Measurements from ENCODE around the gene TAF8. TPM values are rescaled to one million over a fixed set of nuclear protein-coding genes. Genes with fewer than 3 reads are reported as not detected.

The TAF8 gene
- total RNA-seq, 1 donor from 2014 or later, result 55.7 TPM

DNA sequence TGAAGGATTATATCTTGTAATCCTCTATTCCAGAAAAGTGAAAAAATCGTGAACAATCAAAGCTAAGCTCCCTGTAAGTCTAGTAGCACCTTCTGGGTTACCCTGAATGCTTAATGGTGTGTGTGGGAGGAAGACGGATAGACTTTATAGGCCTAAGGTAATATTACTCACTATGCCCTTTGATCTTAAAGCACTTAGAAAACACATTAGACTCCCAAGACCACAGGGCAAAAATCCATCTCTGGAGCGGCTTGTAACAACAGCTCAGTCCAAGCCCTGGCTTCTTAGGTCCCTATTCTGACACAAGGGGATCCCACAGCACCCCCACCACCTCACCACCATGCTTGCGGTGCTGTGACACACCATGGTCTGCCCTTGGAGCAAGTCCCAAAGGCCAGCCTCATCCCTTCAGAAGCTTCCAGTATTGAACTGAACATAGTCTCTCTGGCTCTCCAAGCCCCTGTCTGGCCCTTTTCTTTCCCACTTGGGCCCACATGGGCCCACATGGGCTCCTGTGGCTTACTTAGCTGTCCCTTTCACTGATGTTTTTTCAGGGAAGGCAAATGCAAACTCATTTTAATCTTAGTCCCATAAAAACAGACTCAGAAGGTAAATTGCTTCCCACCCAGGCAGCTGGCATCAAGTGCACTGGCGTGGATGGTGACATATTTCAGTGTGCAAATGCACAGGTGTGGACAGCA lies 63.8 kb downstream of the TAF8 start:
- no peak for ATAC-seq (ENCODE audit: low read depth)
- intact Hi-C loops (cut with micrococcal nuclease), result no loop called here
- ChIA-PET POLR2A (no interaction called here), CTCF (no interaction called here)
- TF ChIP-seq, protein P1, sequence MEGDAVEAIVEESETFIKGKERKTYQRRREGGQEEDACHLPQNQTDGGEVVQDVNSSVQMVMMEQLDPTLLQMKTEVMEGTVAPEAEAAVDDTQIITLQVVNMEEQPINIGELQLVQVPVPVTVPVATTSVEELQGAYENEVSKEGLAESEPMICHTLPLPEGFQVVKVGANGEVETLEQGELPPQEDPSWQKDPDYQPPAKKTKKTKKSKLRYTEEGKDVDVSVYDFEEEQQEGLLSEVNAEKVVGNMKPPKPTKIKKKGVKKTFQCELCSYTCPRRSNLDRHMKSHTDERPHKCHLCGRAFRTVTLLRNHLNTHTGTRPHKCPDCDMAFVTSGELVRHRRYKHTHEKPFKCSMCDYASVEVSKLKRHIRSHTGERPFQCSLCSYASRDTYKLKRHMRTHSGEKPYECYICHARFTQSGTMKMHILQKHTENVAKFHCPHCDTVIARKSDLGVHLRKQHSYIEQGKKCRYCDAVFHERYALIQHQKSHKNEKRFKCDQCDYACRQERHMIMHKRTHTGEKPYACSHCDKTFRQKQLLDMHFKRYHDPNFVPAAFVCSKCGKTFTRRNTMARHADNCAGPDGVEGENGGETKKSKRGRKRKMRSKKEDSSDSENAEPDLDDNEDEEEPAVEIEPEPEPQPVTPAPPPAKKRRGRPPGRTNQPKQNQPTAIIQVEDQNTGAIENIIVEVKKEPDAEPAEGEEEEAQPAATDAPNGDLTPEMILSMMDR (IDR thresholded peaks at IDR 0.05), result no peak
- Mint-ChIP-seq H3K27me3 (peaks cover 23% of the 10 kb centered on the region), H3K36me3 (ENCODE audit: low read depth) (no peaks in the 10 kb centered on the region), H3K27ac (no peak overlapping the region), H3K4me1 (no peaks in the 10 kb centered on the region), H3K4me3 (no peak overlapping the region), H3K9me3 (no peaks in the 10 kb centered on the region)
- no peak for DNase-seq

DNA sequence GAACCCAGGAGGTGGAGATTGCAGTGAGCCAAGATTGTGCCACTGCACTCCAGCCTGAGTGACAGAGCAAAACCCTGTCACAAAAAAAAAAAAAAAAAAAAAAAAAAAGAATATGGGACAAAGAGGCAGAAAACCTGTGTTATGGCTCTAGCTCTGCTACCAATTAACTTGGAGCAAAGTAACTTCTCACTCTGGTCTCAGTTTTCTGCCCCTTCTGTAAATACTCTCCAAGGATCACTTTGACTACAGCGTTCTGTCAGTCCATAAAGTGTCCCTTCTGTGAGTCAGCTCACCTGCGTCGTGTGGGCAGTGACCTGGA lies 67.5 kb downstream of the TAF8 start:
- intact Hi-C loops (cut with micrococcal nuclease), result no loop called here
- Mint-ChIP-seq H3K27me3 (peaks cover 16% of the 10 kb centered on the region), H3K4me1 (no peaks in the 10 kb centered on the region), H3K36me3 (ENCODE audit: low read depth) (no peaks in the 10 kb centered on the region), H3K27ac (no peak overlapping the region), H3K9me3 (no peaks in the 10 kb centered on the region), H3K4me3 (no peak overlapping the region)
- DNase-seq (no peak), ATAC-seq (ENCODE audit: low read depth) (no peak)
- TF ChIP-seq, protein P1 (IDR thresholded peaks at IDR 0.05), result no peak
- ChIA-PET CTCF (interaction anchor here (1.4 kb wide), 1 partner anchor 14 kb away, joined by 3 read pairs; no protein-coding TSS in a partner anchor), POLR2A (interaction anchor here (0.6 kb wide), 2 partner anchors 245 to 1030 kb away, joined by 3 to 4 read pairs; no protein-coding TSS in a partner anchor)

DNA sequence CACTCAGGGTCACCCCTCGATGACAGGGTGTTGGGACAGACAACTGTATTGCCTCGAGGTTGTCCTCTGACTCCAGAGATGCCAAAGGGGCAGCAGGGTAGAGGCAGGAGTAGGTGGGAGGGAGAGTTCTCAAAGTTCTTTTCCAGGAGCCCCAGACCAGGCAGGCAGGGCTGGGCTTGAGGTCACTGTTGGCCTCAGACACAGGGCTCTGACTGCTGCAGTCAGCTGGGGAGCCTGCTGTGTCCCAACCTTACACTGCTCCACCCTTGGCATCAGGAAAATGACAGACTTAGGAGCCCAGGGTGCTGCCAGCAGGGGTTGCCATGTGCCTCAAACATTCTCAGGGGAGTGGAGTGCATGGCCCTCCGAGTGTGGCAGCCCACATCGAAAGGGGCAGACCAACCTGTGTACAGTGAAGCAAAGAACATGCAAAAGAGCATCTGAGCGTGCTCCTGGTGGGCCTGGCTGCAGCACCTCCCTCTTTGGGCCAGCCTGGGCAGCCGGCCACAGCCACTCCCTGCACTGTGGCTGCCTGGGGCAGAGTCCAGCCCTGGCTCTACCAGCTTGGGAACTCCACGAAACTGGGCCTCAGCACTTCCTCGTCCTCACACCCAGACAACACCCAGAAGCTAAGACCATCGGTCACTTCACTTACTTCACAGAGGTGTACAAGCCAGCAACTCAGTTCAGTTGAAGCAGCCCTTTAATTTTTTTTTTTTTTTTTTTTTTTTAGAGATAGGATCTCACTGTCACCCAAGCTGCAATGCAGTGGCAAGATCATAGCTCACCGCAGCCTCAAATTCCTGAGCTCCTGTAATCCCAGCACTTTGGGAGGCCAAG lies 68.1 kb downstream of the TAF8 start:
- Mint-ChIP-seq H3K36me3 (ENCODE audit: low read depth) (no peaks in the 10 kb centered on the region), H3K9me3 (no peaks in the 10 kb centered on the region), H3K4me3 (no peak overlapping the region), H3K27me3 (peaks cover 13% of the 10 kb centered on the region), H3K27ac (no peak overlapping the region), H3K4me1 (no peaks in the 10 kb centered on the region)
- intact Hi-C loops (cut with micrococcal nuclease), result no loop called here
- ChIA-PET POLR2A (interaction anchor here (0.6 to 0.7 kb wide), 5 partner anchors 11 to 1029 kb away, joined by 3 to 6 read pairs (median 4); no protein-coding TSS in a partner anchor), CTCF (interaction anchor here (0.6 kb wide), 1 partner anchor 761 kb away, joined by 3 read pairs; the partner anchor contains the start of gene RPL7L1)
- DNase-seq (no peak), ATAC-seq (ENCODE audit: low read depth) (no peak)
- TF ChIP-seq, protein P1 (IDR thresholded peaks at IDR 0.05), result no peak

DNA sequence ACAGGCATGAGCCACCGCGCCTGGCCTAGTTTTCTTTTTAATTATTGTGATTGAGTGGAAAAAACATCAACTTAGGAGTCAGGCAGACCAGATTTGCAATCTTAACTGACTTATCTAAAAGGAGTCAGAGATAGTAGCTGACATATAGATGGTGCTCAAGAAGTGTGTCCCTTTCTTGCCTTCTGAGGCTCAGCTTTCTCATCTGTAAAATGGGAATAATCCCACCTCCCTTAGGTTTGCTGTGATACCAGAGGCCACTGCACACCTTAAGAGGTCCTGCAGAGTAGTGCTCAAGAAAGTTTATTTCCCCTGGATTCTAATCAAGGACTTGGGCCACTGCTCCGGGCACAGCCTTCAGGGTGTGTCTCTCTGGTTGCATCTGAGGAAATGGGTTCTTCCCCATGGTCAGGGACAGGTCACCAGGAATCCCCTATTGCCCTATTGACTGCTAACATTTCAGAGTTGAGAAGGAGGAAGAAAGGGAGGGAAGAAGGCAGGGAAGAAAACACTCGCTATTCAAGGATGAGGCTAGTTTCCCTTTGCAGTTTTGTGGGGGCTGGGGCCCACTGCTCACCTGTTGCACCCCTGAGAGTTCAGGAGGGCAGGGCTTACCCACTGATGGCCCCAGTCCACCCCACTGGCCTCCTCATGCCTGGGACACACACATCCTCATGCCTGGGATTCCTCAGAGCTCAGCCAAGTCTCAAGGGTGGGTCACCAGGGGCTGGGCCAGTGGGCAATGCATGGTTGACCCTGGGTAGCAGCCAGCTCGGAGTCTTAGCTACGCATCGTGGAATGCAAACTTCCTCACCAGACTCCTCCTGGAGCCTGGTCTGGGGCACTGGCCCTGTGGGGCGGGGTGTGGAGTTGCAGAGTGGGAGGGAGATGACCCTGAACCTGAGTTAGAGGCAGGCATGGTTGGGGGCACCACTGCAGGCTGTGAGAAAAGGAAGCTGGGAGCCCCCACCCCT lies 70.9 kb downstream of the TAF8 start:
- H3K9me3 Mint-ChIP-seq, result no peaks in the 10 kb centered on the region
- ChIA-PET POLR2A (no interaction called here), CTCF (no interaction called here)
- intact Hi-C loops (cut with micrococcal nuclease), result no loop called here
- DNase-seq, result no peak
- H3K4me3 Mint-ChIP-seq, result no peak overlapping the region
- no peak overlapping the region for H3K27ac Mint-ChIP-seq
- no peak for ATAC-seq (ENCODE audit: low read depth)
- H3K4me1 Mint-ChIP-seq, result no peaks in the 10 kb centered on the region
- no peaks in the 10 kb centered on the region for H3K36me3 Mint-ChIP-seq (ENCODE audit: low read depth)
- peaks cover 10% of the 10 kb centered on the region for H3K27me3 Mint-ChIP-seq
- TF ChIP-seq, protein P1 (IDR thresholded peaks at IDR 0.05), result no peak

Data from activated B cell treated with CpG ODN at 0.5 μM for 24 hours (primary cell).